Prostate gland (tissue), 2 donors: ENCODE data around the gene CCNO. TPM values are rescaled to one million over a fixed set of nuclear protein-coding genes. Genes with fewer than 3 reads are reported as not detected.
A peak's percentile ranks its signal among the peaks of the same experiment; 100 is the strongest.

Experiments used
- DNase-seq: peaks from one replicate; pipeline ENCODE4 v3.0.0-alpha.2; 2019; ENCODE audit warnings: low spot score
- H3K27ac ChIP-seq, 2 donors: fragments of 200-600 bp; sonication (generic); 2 replicates each; pipeline ENCODE4 v1.5.1; 2017 to 2019
- H3K27me3 ChIP-seq: fragments of 200-600 bp; sonication (generic); replicated peaks from 2 replicates; pipeline ENCODE4 v1.5.1; 2019; ENCODE audit not compliant: insufficient read depth
- H3K36me3 ChIP-seq, 2 donors: fragments of 200-600 bp; sonication (generic); 1 replicate in 1 of 2; 2 replicates in 1 of 2; pipeline versions ENCODE4 v1.5.1 to v1.8.1; 2017 to 2019
- H3K4me1 ChIP-seq: fragments of 200-600 bp; sonication (generic); replicated peaks from 2 replicates; pipeline ENCODE4 v1.5.1; 2019
- H3K4me3 ChIP-seq, 2 donors: fragments of 200-600 bp; sonication (generic); 2 replicates each; pipeline ENCODE4 v1.5.1; 2017 to 2019
- H3K9me3 ChIP-seq: fragments of 200-600 bp; sonication (generic); 2 replicates; pipeline ENCODE4 v1.5.1; 2017
- POLR2A ChIP-seq: fragments of 450-650 bp; IDR thresholded peaks from one replicate; pipeline ENCODE4 v1.6.1; 2016; ENCODE audit warnings: antibody characterized with exemption, mild to moderate bottlenecking
- POLR2AphosphoS5 ChIP-seq: sonication (generic); formaldehyde crosslinking; IDR thresholded peaks from one replicate; pipeline ENCODE4 v1.6.1; 2017; ENCODE audit warnings: antibody characterized with exemption
- WGBS: methylation state at CpG from one replicate; pipeline ENCODE4 v1.1.5; 2018; 5-methylcytosine and 5-hydroxymethylcytosine counted together
- intact Hi-C: fragments of 100-400 bp; cut with DNase I; formaldehyde crosslinking; loops from one replicate; pipeline ENCODE4 v1.14.2; 2022
- total RNA-seq, 2 donors: library from RNA; depleted of rRNA; stranded (reverse); fragments of >200 nt; gene quantifications; one replicate each; pipeline ENCODE4 v1.1.0, GENCODE V29; 2016
- TF ChIP-seq, protein P1 (sequence below), 4 experiments: fragments of 200-600 bp in 2 of 4; fragments of 450-650 bp in 2 of 4; sonication (generic) in 2 of 4; IDR thresholded peaks; 1 replicate in 3 of 4; 2 replicates in 1 of 4; pipeline ENCODE4 v1.5.1; 2016 to 2019; ENCODE audit warnings: antibody characterized with exemption in 4 of 4, mild to moderate bottlenecking in 2 of 4, moderate library complexity in 2 of 4

Gene CCNO
- total RNA-seq, 2 donors from 2014 or later = 5.6 to 7.2 TPM

DNA sequence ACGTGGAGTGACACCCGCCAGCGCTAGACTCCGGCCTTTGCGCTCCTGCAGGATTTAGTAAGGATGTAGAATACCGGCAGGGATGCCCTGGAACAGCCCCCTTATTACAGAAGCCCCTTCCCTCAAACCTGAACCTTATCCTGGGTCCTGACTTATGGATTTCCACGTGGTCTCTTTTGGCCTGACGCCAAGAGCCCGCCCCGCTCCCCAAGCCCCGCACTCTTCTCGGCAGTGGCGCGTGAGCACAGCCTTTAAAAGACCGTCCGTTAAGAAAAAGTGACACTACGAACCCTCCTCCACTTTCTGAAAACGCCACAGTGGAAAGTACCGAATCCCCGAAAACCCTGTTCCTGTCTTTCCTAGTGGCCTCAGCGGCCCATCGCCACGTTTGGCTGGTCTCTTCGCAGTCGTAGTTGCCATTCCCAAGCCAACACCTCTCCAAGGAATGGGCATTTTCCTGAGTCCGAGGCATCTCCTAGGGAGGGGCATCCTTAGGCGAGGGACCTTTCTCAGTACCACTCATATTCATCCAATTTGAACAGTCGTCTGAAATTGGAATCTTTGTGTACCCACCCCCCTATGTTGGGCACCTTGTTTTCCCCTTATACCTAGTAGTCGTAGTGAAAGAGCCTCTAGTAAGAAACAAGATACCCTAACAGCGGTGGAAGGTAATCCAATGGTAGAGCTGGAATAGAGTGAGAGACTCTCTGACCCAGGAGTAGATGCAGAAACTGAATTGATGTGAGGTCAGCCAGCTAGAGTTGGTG is 5.6 kb downstream of the CCNO start:
- no peaks in the 10 kb centered on the region for H3K27me3 ChIP-seq
- peaks cover 3% of the 10 kb centered on the region for H3K4me1 ChIP-seq
- H3K36me3 ChIP-seq = no peaks in the 10 kb centered on the region
- 10% methylated on average over 30 of the region's 30 CpGs for WGBS
- H3K4me3 ChIP-seq = peak overlapping the region; percentile 20 to 35
- TF ChIP-seq POLR2A (no peak), POLR2AphosphoS5 (no peak)
- TF ChIP-seq, protein P1, sequence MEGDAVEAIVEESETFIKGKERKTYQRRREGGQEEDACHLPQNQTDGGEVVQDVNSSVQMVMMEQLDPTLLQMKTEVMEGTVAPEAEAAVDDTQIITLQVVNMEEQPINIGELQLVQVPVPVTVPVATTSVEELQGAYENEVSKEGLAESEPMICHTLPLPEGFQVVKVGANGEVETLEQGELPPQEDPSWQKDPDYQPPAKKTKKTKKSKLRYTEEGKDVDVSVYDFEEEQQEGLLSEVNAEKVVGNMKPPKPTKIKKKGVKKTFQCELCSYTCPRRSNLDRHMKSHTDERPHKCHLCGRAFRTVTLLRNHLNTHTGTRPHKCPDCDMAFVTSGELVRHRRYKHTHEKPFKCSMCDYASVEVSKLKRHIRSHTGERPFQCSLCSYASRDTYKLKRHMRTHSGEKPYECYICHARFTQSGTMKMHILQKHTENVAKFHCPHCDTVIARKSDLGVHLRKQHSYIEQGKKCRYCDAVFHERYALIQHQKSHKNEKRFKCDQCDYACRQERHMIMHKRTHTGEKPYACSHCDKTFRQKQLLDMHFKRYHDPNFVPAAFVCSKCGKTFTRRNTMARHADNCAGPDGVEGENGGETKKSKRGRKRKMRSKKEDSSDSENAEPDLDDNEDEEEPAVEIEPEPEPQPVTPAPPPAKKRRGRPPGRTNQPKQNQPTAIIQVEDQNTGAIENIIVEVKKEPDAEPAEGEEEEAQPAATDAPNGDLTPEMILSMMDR (IDR thresholded peaks at IDR 0.05) = no peak
- no peaks in the 10 kb centered on the region for H3K9me3 ChIP-seq
- no peak overlapping the region for H3K27ac ChIP-seq
- DNase-seq = no peak
- intact Hi-C loops = no loop called here

DNA sequence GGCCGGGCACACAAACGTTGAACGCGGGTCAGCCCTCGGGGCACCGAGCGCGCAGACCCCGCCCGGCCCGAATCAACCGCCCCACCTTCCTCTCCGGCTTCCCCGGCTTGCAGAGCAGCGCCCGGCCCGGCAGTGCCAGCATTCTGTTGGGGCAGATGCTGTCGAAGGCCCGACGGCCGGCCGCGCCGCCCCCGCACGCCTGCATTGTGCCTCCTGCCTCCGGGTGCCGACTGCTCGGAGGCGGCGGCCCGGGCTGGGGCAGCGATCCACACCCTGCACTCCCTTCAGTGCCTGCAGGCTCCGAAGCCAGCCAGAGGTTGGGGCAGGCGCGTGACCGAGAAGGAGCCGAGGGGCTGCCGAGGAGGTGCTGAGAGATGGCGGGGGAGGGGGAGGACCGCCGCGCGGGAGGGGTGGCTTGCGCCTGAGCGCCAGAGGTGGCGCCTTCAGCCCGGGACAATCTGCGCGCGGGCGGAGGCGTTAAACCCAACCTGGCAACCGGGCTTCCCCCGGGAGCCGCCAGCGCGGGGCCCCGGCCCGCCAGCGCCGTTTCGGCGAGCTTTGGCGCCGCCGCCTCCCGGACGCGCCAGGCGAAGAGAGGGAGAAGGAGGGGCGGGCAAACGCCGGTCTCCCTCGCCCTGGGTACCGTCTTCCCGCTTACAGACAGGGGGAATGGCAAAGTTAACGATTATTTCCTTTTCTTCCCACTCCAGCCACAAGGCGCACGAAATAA is 6.3 kb downstream of the CCNO start, which contains the start of gene MCIDAS:
TSS of gene MCIDAS (minus strand) at position 382 of the 730 bp plus-strand sequence. CDS start at position 205, 177 bp downstream.
- Histone ChIP-seq H3K4me3 (peak within 1 kb of the TSS; percentile 20 to 35), H3K27ac (no peak within 1 kb of the TSS), H3K9me3 (no peaks in the 10 kb centered on the region), H3K27me3 (peaks cover 3% of the 10 kb centered on the region), H3K4me1 (peaks cover 3% of the 10 kb centered on the region), H3K36me3 (no peaks in the 10 kb centered on the region)
- peak; percentile 59 for DNase-seq
- WGBS = 2% methylated on average over 49 of the region's 80 CpGs
- intact Hi-C loops = no loop called here
- TF ChIP-seq POLR2A (no peak), POLR2AphosphoS5 (no peak)
- TF ChIP-seq, protein P1 (IDR thresholded peaks at IDR 0.05) = peak in 2 of 4 experiments; percentile 17 to 25

DNA sequence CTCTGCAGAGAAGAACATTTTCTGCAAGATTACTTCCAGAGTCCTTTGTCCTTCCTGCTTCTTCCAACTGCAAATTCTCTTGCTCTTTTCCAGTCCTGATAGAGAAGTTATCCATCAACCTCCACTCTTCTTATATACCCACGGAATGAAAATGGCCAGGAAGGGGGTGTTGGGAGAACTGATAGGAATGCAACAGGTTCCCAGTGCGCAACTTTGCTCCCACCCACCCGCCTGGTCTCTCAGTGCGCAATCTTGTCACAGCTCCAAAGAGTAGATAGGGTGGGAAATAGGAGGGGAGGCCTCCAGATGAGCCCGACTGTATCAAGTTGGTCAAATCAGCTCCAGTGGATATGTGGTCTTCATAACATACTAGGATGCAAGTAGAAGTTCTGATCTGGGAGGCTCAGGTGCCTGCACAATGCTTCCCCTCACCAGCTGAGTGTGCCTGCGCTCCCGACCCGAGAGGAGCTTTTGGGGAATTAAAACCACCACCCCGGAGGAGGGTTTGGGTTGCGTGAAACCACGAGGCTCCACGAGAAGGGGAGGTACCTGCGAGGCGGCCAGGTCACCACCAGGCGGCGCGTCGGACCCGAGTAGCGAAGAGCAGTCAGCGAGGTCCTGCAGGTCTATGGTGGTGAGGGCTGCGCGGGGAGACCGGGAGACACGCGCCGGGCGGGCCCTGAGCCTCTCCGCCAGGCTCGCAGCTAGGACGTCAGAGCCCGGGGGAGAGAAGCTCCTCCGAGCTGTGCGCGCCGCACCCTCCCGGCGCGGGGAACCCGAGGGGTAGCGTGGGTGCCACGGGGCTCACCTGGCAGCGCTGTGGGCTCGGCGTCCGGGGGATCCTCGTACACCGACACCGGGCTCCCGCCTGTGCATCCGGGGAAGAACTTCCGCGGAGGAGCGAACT is 7.1 kb downstream of the CCNO start:
- peak; percentile 19 for DNase-seq
- 7% methylated on average over 51 of the region's 54 CpGs for WGBS
- peaks cover 6% of the 10 kb centered on the region for H3K27me3 ChIP-seq
- H3K4me1 ChIP-seq = peaks cover 3% of the 10 kb centered on the region
- TF ChIP-seq POLR2AphosphoS5 (no peak), POLR2A (no peak)
- TF ChIP-seq, protein P1 (IDR thresholded peaks at IDR 0.05) = peak in 3 of 4 experiments; percentile 15 to 59 (median 41)
- intact Hi-C loops = no loop called here
- H3K4me3 ChIP-seq = peak overlapping the region; percentile 20 to 35
- no peaks in the 10 kb centered on the region for H3K9me3 ChIP-seq
- H3K27ac ChIP-seq = no peak overlapping the region
- no peaks in the 10 kb centered on the region for H3K36me3 ChIP-seq

DNA sequence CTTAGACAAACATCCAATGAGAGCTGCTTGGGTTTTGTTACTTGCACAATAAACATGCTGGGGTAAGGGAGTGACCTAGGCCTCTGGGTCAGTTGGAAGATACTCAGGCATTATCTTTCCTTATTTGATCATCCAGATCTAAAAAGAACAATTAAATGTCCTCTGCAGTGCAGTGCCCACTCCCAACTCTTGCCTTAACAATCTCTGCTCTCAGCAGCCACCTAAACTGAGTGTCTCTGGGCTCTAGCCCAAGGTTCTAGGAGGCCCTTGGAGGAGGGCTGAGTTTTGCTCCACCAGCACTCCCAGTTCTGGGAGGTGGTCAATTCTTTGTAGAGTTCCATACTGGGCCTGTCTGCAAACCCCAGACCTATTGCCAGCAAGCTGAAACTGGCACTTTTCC is 8.1 kb downstream of the CCNO start:
- H3K27me3 ChIP-seq = peaks cover 10% of the 10 kb centered on the region
- H3K9me3 ChIP-seq = no peaks in the 10 kb centered on the region
- intact Hi-C loops = no loop called here
- TF ChIP-seq, protein P1 (IDR thresholded peaks at IDR 0.05) = no peak
- TF ChIP-seq POLR2AphosphoS5 (no peak), POLR2A (no peak)
- DNase-seq = no peak
- H3K27ac ChIP-seq = no peak overlapping the region
- no peaks in the 10 kb centered on the region for H3K36me3 ChIP-seq
- H3K4me3 ChIP-seq = no peak overlapping the region
- peaks cover 3% of the 10 kb centered on the region for H3K4me1 ChIP-seq
